GM12878 (cell line): ENCODE results near the gene GPR68. TPM values are rescaled to one million over a fixed set of nuclear protein-coding genes. Genes with fewer than 3 reads are reported as not detected.
A peak's percentile ranks its signal among the peaks of the same experiment; 100 is the strongest.

Experiments used
- ATF2 ChIP-seq: IDR thresholded peaks from 2 replicates; pipeline ENCODE4 v1.6.1; 2012; ENCODE audit warnings: low read length, inconsistent platforms
- ATF7 ChIP-seq: fragments of 450-650 bp; IDR thresholded peaks from 2 replicates; pipeline ENCODE4 v1.6.1; 2016; ENCODE audit warnings: low read depth, mild to moderate bottlenecking
- BMI1 ChIP-seq: fragments of 450-650 bp; IDR thresholded peaks from 2 replicates; pipeline ENCODE4 v1.6.1; 2016; ENCODE audit warnings: mild to moderate bottlenecking, moderate library complexity, borderline replicate concordance
- CBX5 ChIP-seq: sonication (generic); IDR thresholded peaks from 2 replicates; pipeline ENCODE4 v1.6.1; 2016; ENCODE audit warnings: low read depth, moderate library complexity, mild to moderate bottlenecking, inconsistent platforms
- CHD2 ChIP-seq: IDR thresholded peaks from 2 replicates; pipeline ENCODE4 v1.6.1; 2011; ENCODE audit warnings: low read depth, low read length, improper control_type of control experiment, borderline replicate concordance
- CREB1 ChIP-seq: IDR thresholded peaks from 2 replicates; pipeline ENCODE4 v1.6.1; 2012; ENCODE audit warnings: low read depth, mild to moderate bottlenecking, inconsistent platforms
- E4F1 ChIP-seq: fragments of 450-650 bp; IDR thresholded peaks from 2 replicates; pipeline ENCODE4 v1.6.1; 2018; ENCODE audit warnings: borderline replicate concordance, mild to moderate bottlenecking; ENCODE audit not compliant: partially characterized antibody
- ELK1 ChIP-seq: IDR thresholded peaks from 2 replicates; pipeline ENCODE4 v1.6.1; 2012; ENCODE audit warnings: low read depth, low read length, improper control_type of control experiment
- EP300 ChIP-seq, 2 experiments: fragments of 150-350 bp in 1 of 2; IDR thresholded peaks; 2 replicates each; pipeline ENCODE4 v1.6.1; 2011 to 2012; ENCODE audit warnings: low read depth in 2 of 2, low read length in 2 of 2, borderline replicate concordance in 1 of 2, improper control_type of control experiment in 1 of 2, inconsistent platforms in 1 of 2; ENCODE audit not compliant: control insufficient read depth in 1 of 2
- FOXM1 ChIP-seq: IDR thresholded peaks from 2 replicates; pipeline ENCODE4 v1.6.1; 2012; ENCODE audit warnings: low read depth, mild to moderate bottlenecking, inconsistent platforms, low read length, moderate library complexity
- GABPA ChIP-seq: IDR thresholded peaks from 2 replicates; pipeline ENCODE4 v1.6.1; 2014; ENCODE audit warnings: antibody characterized with exemption, low read depth, mild to moderate bottlenecking, inconsistent platforms
- HCFC1 ChIP-seq: fragments of 150-350 bp; IDR thresholded peaks from 2 replicates; pipeline ENCODE4 v1.6.1; 2014; ENCODE audit warnings: low read length
- IKZF1 ChIP-seq: fragments of 450-650 bp; conservative IDR thresholded peaks from 2 replicates; pipeline ENCODE4 v1.6.1; 2017; ENCODE audit warnings: antibody characterized with exemption, mild to moderate bottlenecking
- IRF3 ChIP-seq: fragments of 450-650 bp; IDR thresholded peaks from 2 replicates; pipeline ENCODE4 v1.6.1; 2014; ENCODE audit warnings: mild to moderate bottlenecking
- KAT2A ChIP-seq: conservative IDR thresholded peaks from 2 replicates; pipeline ENCODE4 v1.6.1; 2011; ENCODE audit warnings: low read depth, low read length; ENCODE audit not compliant: control insufficient read depth
- KDM1A ChIP-seq: fragments of 200-600 bp; sonication (generic); IDR thresholded peaks from 2 replicates; pipeline ENCODE4 v1.6.1; 2016; ENCODE audit warnings: borderline replicate concordance
- NFIC ChIP-seq: IDR thresholded peaks from 2 replicates; pipeline ENCODE4 v1.6.1; 2012; ENCODE audit warnings: low read depth, mild to moderate bottlenecking, inconsistent platforms, low read length, moderate library complexity
- NFXL1 ChIP-seq: fragments of 450-650 bp; IDR thresholded peaks from 2 replicates; pipeline ENCODE4 v1.6.1; 2017; ENCODE audit warnings: antibody characterized with exemption, mild to moderate bottlenecking, borderline replicate concordance
- RCOR1 ChIP-seq: conservative IDR thresholded peaks from 2 replicates; pipeline ENCODE4 v1.6.1; 2012; ENCODE audit warnings: low read depth, low read length, improper control_type of control experiment
- SREBF2 ChIP-seq: IDR thresholded peaks from 2 replicates; pipeline ENCODE4 v1.6.1; 2012; ENCODE audit warnings: mild to moderate bottlenecking, low read length
- TBL1XR1 ChIP-seq: IDR thresholded peaks from 2 replicates; pipeline ENCODE4 v1.6.1; 2012; ENCODE audit warnings: low read depth, low read length, improper control_type of control experiment
- TCF12 ChIP-seq: IDR thresholded peaks from 2 replicates; pipeline ENCODE4 v1.6.1; 2011; ENCODE audit warnings: low read depth, mild to moderate bottlenecking, low read length
- TCF3 ChIP-seq: IDR thresholded peaks from 2 replicates; pipeline ENCODE4 v1.6.1; 2012; ENCODE audit warnings: low read depth, mild to moderate bottlenecking, low read length, borderline replicate concordance; ENCODE audit not compliant: insufficient read depth
- USF2 ChIP-seq: IDR thresholded peaks from 2 replicates; pipeline ENCODE4 v1.6.1; 2011; ENCODE audit warnings: low read depth, low read length, improper control_type of control experiment, borderline replicate concordance
- ZNF622 ChIP-seq: fragments of 450-650 bp; IDR thresholded peaks from 2 replicates; pipeline ENCODE4 v1.6.1; 2017; ENCODE audit warnings: mild to moderate bottlenecking, inconsistent platforms
- ZZZ3 ChIP-seq: IDR thresholded peaks from 2 replicates; pipeline ENCODE4 v1.6.1; 2011; ENCODE audit warnings: low read depth; ENCODE audit not compliant: control insufficient read depth, insufficient read length
- polyA plus RNA-seq, 11 experiments: library from polyadenylated mRNA; depleted of rRNA in 4 of 11; unstranded in 6 of 11; stranded (reverse) in 5 of 11; fragments of >200 nt; fragmentation: Nextera tagmentation in 4 of 11; fragmentation: Illumina TruSeq in 1 of 11; extraction: Ambion mirVana in 4 of 11; extraction: Trizol in 1 of 11; gene quantifications; 1 replicate in 1 of 11; 2 replicates in 10 of 11; pipeline versions ENCODE4 v1.2.1 to v1.2.3, GENCODE V29; 2011 to 2016; ENCODE audit warnings: inconsistent platforms in 2 of 11, missing spikeins in 2 of 11, low read depth in 1 of 11
- total RNA-seq, 4 experiments: library from RNA; depleted of rRNA in 3 of 4; stranded (reverse); fragments of >200 nt in 3 of 4; fragmentation: Illumina TruSeq in 1 of 4; extraction: Trizol in 1 of 4; gene quantifications; 2 replicates each; pipeline versions ENCODE4 v1.2.1 to v1.2.3, GENCODE V29; 2013 to 2021

GPR68 gene
- total and polyA plus RNA-seq, 10 of the 15 experiments (the other 5 are each of a cell fraction or from before 2014, with no cell fraction given), result 0.06 to 3.4 (median 1.8) TPM

GRCh38 chr14:91229743-91230200, 14.7 kb downstream of the GPR68 start (continued):
- TF ChIP-seq ATF2 (peak; percentile 94), FOXM1 (peak; percentile 91), GABPA (peak; percentile 78), TCF3 (peak; percentile 67; the same call in 1 of the 2 replicates), NFIC (peak; percentile 96), RCOR1 (no peak), CHD2 (peak; percentile 59; the same call in 1 of the 2 replicates), EP300 (IDR thresholded peaks at IDR 0.05; ENCODE audit: borderline replicate concordance in 1 of 2, control insufficient read depth in 1 of 2, low read depth in 2 of 2, low read length in 2 of 2) (peak; percentile 89 to 91), TCF12 (peak; percentile 78), ZZZ3 (no peak), KAT2A (no peak), SREBF2 (no peak), ZNF622 (no peak), ELK1 (0 out of 2 replicates have a peak, but pooled peaks have one; percentile 47), CBX5 (0 out of 2 replicates have a peak, but pooled peaks have one; percentile 55), IKZF1 (peak; percentile 93), E4F1 (no peak), BMI1 (peak; percentile 42; the same call in 1 of the 2 replicates), USF2 (no peak), HCFC1 (no peak), IRF3 (no peak), NFXL1 (no peak), CREB1 (peak; percentile 76), TBL1XR1 (peak; percentile 71; the same call in 1 of the 2 replicates), ATF7 (peak; percentile 83), KDM1A (no peak)
